ENCODE results near the gene MYO9A.

The MYO9A gene

GRCh38 chr15:71844916-71845315 lies 273.0 kb downstream of the MYO9A start:
- DNase-seq (ENCODE audit: low read depth) = no peak
- TF ChIP-seq, protein P1, sequence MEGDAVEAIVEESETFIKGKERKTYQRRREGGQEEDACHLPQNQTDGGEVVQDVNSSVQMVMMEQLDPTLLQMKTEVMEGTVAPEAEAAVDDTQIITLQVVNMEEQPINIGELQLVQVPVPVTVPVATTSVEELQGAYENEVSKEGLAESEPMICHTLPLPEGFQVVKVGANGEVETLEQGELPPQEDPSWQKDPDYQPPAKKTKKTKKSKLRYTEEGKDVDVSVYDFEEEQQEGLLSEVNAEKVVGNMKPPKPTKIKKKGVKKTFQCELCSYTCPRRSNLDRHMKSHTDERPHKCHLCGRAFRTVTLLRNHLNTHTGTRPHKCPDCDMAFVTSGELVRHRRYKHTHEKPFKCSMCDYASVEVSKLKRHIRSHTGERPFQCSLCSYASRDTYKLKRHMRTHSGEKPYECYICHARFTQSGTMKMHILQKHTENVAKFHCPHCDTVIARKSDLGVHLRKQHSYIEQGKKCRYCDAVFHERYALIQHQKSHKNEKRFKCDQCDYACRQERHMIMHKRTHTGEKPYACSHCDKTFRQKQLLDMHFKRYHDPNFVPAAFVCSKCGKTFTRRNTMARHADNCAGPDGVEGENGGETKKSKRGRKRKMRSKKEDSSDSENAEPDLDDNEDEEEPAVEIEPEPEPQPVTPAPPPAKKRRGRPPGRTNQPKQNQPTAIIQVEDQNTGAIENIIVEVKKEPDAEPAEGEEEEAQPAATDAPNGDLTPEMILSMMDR (IDR thresholded peaks at IDR 0.05; ENCODE audit: control insufficient read depth, insufficient read depth, low read depth, low read length, missing control alignments) = no peak
- no peak overlapping the region for H3K4me3 ChIP-seq (ENCODE audit: control insufficient read depth, low read depth, low read length)

DNA sequence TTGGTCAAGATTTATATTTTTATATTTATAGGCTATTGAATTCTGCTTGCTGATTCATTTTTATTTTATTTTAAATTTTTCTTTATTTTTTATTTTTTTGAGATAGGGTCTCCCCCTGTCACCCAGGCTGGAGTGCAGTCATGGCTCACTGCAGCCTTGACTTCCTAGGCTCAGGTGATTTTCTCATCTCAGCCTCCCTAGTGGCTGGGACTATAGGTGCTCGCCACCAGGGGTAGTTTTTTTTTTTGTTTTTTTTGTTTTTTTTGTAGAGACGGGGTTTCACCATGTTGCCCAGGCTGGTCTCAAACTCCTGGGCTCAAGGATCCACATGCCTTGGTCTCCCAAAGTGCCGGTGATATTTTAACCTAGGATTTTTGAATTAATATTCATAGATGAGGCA lies 276.4 kb downstream of the MYO9A start:
- no peak overlapping the region for H3K4me3 ChIP-seq (ENCODE audit: control insufficient read depth, low read depth, low read length)
- TF ChIP-seq, protein P1 (IDR thresholded peaks at IDR 0.05; ENCODE audit: control insufficient read depth, insufficient read depth, low read depth, low read length, missing control alignments) = no peak
- DNase-seq (ENCODE audit: low read depth) = no peak

- TF ChIP-seq, protein P1 (IDR thresholded peaks at IDR 0.05; ENCODE audit: control insufficient read depth, insufficient read depth, low read depth, low read length, missing control alignments) = no peak
- H3K4me3 ChIP-seq (ENCODE audit: control insufficient read depth, low read depth, low read length) = no peak overlapping the region
- DNase-seq (ENCODE audit: low read depth) = no peak
These were observed 287.0 kb downstream of the MYO9A start for GRCh38 chr15:71830981-71831380.

DNA sequence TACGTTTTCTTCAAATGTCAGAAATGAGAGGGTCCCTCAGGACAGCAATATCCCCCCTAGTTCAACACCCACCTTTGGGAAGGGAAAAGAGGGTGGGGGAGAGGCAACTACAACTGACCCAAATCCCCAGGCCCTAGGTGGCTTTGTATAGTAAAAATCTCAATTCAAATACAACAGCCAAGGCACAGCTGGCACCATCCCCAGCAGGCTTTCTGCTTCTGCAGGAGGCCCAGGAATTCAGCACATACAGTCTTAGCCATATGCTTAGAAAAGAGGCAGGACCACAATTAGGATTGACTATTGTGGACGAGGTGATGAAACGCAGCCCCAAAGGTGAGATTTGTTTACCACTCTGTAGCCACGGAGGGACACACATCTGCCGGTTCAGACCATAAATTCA lies 291.8 kb downstream of the MYO9A start:
- TF ChIP-seq, protein P1 (IDR thresholded peaks at IDR 0.05; ENCODE audit: control insufficient read depth, insufficient read depth, low read depth, low read length, missing control alignments) = no peak
- H3K4me3 ChIP-seq (ENCODE audit: control insufficient read depth, low read depth, low read length) = no peak overlapping the region
- DNase-seq (ENCODE audit: low read depth) = no peak

DNA sequence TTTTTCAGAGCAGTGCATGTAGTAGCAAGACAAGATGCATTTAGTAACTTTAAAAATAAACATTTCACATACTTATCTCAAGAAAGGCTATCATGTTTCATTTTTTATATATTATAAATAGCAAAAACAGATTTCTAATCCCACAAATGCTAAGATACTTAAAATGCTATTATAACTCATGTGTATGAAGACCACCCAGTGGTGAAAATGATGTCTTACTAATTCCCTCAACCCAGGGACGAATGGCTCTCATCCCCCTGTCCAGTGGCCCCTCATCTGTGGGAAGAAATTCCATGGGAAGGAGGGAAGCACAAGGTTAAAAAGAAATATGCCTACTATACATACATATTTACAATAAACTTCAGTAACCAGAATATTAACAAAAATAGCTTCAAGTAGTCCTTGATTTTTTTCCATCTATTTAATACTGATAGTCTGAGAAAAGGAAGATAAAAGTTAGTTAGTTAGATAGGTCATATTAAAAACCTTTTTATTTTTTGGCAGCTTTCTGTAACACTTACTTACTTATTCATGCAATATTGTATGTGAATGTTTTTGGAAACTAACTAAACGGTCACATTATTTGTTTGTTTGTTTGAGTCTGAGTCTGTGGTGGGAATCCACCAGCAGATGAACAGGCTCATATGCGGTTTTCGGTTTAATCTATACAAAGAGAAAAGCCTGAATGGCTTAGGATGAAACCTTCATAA lies 292.8 kb downstream of the MYO9A start:
- DNase-seq (ENCODE audit: low read depth) = no peak
- no peak overlapping the region for H3K4me3 ChIP-seq (ENCODE audit: control insufficient read depth, low read depth, low read length)
- TF ChIP-seq, protein P1 (IDR thresholded peaks at IDR 0.05; ENCODE audit: control insufficient read depth, insufficient read depth, low read depth, low read length, missing control alignments) = no peak

DNA sequence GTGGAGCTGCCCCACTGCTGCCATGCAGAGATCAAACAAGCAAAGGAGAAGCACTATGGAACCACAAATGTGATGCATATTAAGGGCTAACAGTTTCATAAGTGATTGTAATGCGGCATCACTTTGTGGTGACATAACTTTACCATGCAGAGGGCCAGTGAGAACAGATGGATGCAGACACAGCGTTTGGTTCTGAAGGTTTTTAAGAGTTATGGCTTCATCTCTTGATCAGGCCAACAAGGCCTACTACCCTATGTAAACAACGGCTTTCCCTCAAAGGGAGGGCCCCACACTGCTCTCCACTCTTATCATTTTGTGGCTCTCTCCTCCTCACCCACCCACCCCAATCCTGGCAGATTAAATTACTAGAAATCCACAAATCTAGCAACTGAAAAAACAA lies 294.1 kb downstream of the MYO9A start:
- H3K4me3 ChIP-seq (ENCODE audit: control insufficient read depth, low read depth, low read length) = no peak overlapping the region
- TF ChIP-seq, protein P1 (IDR thresholded peaks at IDR 0.05; ENCODE audit: control insufficient read depth, insufficient read depth, low read depth, low read length, missing control alignments) = no peak
- no peak for DNase-seq (ENCODE audit: low read depth)
